ENCODE results near the gene RNF13.
A peak's percentile ranks its signal among the peaks of the same experiment; 100 is the strongest.
"Not testable (repeated sequence)": the region's sequence is repeated elsewhere in the genome, so short reads cannot be mapped to it uniquely, and the experiment has no call there.

The RNF13 gene

GRCh38 chr3:149796026-149796425, 17.0 kb upstream of the RNF13 start:
- Histone ChIP-seq H3K27ac (no peak overlapping the region), H3K4me3 (no peak overlapping the region)

GRCh38 chr3:149800693-149801092, 12.3 kb upstream of the RNF13 start:
- H3K4me3 ChIP-seq = no peak overlapping the region
- H3K27ac ChIP-seq = no peak overlapping the region

GRCh38 chr3:149801195-149801594, 11.8 kb upstream of the RNF13 start:
- H3K4me3 ChIP-seq = no peak overlapping the region
- H3K27ac ChIP-seq = no peak overlapping the region

GRCh38 chr3:149801639-149802038, 11.4 kb upstream of the RNF13 start:
- Histone ChIP-seq H3K27ac (no peak overlapping the region), H3K4me3 (no peak overlapping the region)

DNA sequence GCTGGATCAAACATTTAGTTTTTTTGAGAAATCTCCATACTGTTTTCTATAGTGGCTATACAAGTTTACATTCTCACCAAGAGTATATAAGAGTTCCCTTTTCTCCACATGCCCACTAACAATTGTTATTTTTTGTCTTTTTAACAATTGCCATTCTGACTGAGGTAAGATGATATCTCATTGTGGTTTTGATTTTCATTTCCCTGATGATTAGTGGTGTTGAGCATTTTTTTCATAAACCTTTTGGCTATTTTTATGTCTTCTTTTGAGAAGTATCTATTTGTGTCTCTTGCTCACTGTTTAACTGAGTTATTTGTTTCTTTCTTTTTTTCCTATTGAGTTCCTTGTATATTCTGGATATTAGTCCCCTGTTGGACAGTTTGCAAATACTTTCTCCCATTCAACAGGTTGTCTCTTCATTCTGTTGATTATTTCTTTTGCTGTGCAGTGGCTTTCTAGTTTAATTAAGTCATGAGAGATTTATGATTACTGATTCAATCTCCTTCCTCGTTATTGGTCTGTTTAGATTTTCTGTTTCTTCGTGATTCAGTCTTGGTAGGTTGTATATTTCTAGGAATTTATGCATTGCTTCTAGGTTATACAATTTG, 6.7 kb upstream of the RNF13 start:
- H3K4me3 ChIP-seq = no peak overlapping the region
- H3K27ac ChIP-seq = no peak overlapping the region

DNA sequence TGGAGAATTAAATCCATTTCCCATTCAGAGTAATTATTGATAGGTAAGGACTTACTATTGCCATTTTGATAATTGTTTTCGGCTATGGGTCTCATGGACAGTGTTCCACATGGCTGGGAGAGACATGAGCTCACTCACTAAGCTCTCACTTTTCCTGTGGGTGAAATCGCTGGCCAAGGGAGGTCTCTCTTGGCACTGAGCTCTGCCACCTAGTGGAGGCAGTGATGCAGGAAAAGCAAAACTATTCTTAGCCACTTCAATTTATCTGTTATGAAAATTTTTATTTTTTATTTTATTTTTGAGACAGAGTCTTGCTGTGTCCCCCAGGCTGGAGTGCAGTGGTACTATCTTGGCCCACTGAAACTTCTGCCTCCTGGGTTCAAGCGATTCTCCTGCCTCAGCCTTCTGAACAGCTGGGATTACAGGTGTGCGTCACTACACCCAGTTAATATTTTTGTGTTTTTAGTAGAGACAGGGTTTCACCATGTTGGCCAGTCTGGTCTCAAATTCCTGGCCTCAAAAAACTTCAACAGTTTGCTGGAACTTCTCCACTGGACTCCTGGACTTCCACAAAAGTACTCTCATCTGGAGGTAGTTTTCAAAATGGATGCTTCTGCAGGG, 4.7 kb upstream of the RNF13 start:
- no peak overlapping the region for H3K27ac ChIP-seq
- no peak overlapping the region for H3K4me3 ChIP-seq

DNA sequence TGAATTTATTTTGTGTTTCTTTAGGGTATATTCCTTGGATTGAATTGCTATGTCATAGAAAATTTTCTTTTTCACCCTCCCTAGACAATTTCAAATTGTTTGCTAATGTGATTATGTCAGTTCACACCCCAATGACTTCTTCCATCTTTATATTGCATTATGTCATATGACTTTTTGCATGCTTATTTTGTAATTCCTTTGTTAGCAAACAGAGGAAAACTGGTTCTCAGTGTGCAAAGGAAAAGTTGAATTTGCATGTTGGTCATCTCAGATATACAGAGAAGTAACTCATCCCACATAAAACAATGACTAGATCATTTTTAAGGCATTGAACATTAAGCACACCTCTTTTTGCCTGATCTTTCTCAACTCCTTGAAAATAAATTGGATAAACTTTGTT, 3.3 kb upstream of the RNF13 start:
- H3K4me3 ChIP-seq = no peak overlapping the region
- H3K27ac ChIP-seq = no peak overlapping the region

GRCh38 chr3:149810846-149811245, 2.2 kb upstream of the RNF13 start:
- no peak overlapping the region for H3K27ac ChIP-seq

DNA sequence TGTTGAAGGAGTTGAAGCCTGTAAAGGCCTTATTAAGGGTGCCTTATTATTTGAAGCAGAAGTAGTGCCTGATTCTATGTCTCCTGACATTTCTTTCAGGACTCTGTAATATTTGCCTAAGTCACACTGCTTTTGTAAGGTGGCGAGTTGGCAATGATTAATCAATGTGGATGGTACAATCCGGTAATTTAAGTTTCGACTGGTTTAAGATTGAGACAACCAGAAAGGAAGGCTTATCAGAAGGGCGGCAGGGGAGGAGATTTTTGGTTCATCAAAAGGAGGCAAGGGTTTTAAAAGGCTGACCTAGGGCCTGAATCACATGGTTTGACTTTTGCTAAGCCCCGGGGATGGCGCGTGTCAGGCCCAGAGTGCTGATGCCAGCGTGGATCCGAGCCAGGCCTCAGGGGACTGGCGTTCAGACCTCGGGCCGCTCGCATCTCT, 830 bp upstream of the RNF13 start:
- Histone ChIP-seq H3K27ac (peak overlapping the region; percentile 88 to 100 (median 98)), H3K4me3 (peak overlapping the region; percentile 48 to 88 (median 77))

More at GRCh38 chr3:149810846-149811245, 2.2 kb upstream of the RNF13 start:
- no peak overlapping the region for H3K4me3 ChIP-seq

- H3K4me3 ChIP-seq = peak overlapping the region; percentile 48 to 88 (median 77)
- peak overlapping the region; percentile 88 to 100 (median 98) for H3K27ac ChIP-seq
Observed at GRCh38 chr3:149813367-149814281, 609 bp downstream of the RNF13 start.

DNA sequence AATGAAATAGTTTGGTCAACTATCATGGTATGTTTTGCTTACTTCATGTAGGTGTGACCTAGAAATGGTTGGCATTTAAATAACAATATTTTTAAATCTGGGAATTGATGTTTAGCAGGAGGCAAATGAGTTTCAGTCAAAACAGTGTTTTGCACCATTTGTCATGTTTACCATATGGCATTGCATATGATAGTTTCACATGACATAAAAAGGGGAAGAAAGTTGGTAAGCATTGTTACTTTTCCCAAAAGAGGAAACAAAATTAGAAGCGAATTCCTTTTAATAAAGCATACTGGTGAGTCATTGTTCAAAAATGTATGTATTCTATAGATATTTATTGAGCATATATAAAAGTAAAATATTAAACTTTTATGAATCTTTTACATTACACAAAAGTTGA, 2.3 kb downstream of the RNF13 start:
- Histone ChIP-seq H3K4me3 (peak overlapping the region in 1 of 7 experiments; percentile 86), H3K27ac (peak overlapping the region in 5 of 21 experiments; percentile 4 to 100 (median 40))

- Histone ChIP-seq H3K27ac (peak overlapping the region in 9 of 21 experiments; percentile 0 to 100 (median 32)), H3K4me3 (no peak overlapping the region)
Observed at GRCh38 chr3:149815728-149816127, 2.7 kb downstream of the RNF13 start.

GRCh38 chr3:149816311-149816710, 3.3 kb downstream of the RNF13 start:
- no peak overlapping the region for H3K4me3 ChIP-seq

DNA sequence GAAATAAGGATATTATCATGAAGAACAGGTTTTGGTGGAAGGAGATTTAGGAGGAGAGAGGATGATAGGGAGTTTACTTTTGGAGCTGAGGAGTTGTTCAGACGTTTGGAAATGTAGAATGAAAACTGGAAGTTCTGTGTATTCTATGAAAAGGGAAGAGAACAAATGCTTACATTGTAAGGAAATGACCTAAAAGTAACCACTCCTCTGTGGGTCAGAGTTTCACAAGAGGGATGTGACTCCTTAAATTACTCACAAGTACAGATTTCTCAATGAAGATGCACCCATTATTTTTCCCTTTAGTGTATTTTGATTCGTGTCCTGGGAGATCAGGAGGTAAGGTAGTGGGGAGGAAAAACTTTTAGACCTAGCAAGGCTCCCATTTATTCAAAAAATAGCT, 4.0 kb downstream of the RNF13 start:
- Histone ChIP-seq H3K27ac (peak overlapping the region in 9 of 21 experiments; percentile 0 to 61 (median 17)), H3K4me3 (no peak overlapping the region)

More at GRCh38 chr3:149816311-149816710, 3.3 kb downstream of the RNF13 start:
- peak overlapping the region in 11 of 21 experiments; percentile 0 to 100 (median 32) for H3K27ac ChIP-seq

GRCh38 chr3:149819432-149819831, 6.4 kb downstream of the RNF13 start:
- Histone ChIP-seq H3K4me3 (no peak overlapping the region), H3K27ac (no peak overlapping the region)

DNA sequence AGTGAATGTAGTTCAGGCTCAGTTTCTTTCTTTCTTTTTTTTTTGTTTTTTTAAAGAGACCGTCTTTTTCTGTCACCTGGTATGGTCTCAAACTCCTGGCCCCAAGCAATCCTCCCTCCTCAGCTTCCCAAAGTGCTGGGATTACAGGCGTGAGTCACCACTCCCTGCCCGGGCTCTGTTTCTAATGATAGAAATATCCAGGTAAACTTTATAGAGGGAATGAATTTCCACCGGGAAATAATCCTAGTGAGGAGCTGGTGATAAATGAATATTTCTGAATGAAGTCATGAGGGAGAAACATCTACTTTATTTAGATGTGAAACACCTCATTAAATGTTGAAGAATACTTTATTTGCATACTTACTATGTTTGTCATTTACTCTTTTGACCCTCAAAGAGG, 7.2 kb downstream of the RNF13 start:
- Histone ChIP-seq H3K4me3 (no peak overlapping the region), H3K27ac (no peak overlapping the region)

- Histone ChIP-seq H3K4me3 (no peak overlapping the region), H3K27ac (no peak overlapping the region)
Observed at GRCh38 chr3:149826636-149827035, 13.6 kb downstream of the RNF13 start.

- Histone ChIP-seq H3K4me3 (no peak overlapping the region), H3K27ac (no peak overlapping the region)
Observed at GRCh38 chr3:149828390-149828789, 15.4 kb downstream of the RNF13 start.

DNA sequence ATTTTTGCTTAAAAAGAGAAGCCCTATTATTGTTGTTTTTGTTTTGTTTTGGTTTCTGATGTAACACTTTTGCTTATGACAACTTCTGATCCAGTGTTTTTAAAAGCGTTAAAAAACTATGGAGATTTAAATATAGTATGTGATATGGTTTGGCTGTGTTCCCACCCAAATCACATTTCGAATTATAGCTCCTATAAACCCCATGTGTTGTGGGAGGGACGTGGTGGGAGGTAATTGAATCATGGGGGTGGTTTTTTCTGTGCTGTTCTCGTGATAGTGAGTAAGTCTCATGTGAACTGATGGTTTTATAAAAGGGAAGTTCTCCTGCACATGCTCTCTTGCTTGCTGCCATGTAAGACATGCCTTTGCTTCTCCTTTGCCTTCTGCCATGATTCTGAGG, 16.6 kb downstream of the RNF13 start:
- not testable (repeated sequence) for H3K27ac ChIP-seq, H3K4me3 ChIP-seq

DNA sequence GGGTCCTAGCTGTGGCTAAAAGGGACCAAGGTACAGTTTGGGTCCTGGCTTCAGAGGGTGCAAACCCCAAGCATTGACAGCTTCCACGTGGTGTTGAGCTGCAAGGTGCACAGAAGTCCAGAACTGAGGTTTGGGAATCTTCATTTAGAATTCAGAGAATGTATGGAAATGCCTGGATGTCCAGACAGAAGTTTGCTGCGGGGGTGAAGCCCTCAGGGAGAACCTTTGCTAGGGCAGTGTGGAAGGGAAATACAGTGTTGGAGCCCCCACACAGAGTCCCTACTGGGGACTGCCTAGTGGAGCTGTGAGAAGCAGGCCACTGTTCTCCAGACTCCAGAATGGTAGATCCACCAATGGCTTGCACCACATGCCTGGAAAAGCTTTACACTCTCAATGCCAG, 17.9 kb downstream of the RNF13 start:
- Histone ChIP-seq H3K4me3 (no peak overlapping the region), H3K27ac (no peak overlapping the region)

All from skin epidermis (tissue), 12 donors.